Suprapubic skin (tissue), 4 donors: ENCODE data around the gene TMEM178B.
"Not testable (repeated sequence)": the region's sequence is repeated elsewhere in the genome, so short reads cannot be mapped to it uniquely, and the experiment has no call there.

Experiments used
- CTCF ChIP-seq, 2 donors: fragments of 200-600 bp in 1 of 2; fragments of 450-650 bp in 1 of 2; sonication (generic) in 1 of 2; IDR thresholded peaks; one replicate each; pipeline ENCODE4 v1.5.1; 2016 to 2019; ENCODE audit warnings: antibody characterized with exemption in 2 of 2, mild to moderate bottlenecking in 1 of 2, moderate library complexity in 1 of 2
- POLR2A ChIP-seq, 2 donors: fragments of 450-650 bp; IDR thresholded peaks; one replicate each; pipeline ENCODE4 v1.6.1; 2017; ENCODE audit warnings: antibody characterized with exemption in 2 of 2, mild to moderate bottlenecking in 2 of 2, moderate library complexity in 2 of 2
- POLR2AphosphoS5 ChIP-seq, 3 donors: sonication (generic); formaldehyde crosslinking; IDR thresholded peaks; one replicate each; pipeline ENCODE4 v1.6.1; 2017; ENCODE audit warnings: antibody characterized with exemption in 3 of 3

- TF ChIP-seq POLR2AphosphoS5, POLR2A, CTCF (IDR thresholded peaks at IDR 0.05): not testable (repeated sequence)
These were observed 42.8 kb downstream of the TMEM178B start for GRCh38 chr7:141116661-141117060.
